ENCODE data around the gene CLINT1.

Gene CLINT1

DNA sequence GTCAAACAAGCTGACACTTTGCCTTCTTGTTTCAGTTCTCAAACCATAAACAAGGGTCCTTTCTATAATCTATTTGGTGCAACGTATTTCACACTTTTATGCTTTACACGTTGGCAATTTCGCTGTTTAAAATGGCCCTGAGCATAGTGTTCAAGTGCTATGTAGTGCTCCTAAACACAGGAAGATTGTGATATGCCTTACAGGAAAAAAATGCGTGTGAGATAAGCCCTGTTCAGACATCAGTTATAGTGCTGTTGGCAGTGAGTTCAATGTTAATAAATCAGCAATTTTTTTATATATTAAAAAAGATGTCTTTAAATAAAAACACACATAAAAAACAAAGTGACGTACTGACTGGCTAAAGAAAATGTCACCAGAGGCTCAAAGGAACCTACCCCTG lies 23.9 kb downstream of the CLINT1 start:
- Histone ChIP-seq H3K36me3 (ENCODE audit: insufficient read depth, low read length) (no peaks in the 10 kb centered on the region), H3K27ac (ENCODE audit: low read depth, low read length) (no peak overlapping the region), H3K9ac (ENCODE audit: low read length) (no peak overlapping the region), H3K9me3 (ENCODE audit: low read length) (no peaks in the 10 kb centered on the region), H3K4me1 (ENCODE audit: insufficient read depth, low read length) (peaks cover 6% of the 10 kb centered on the region), H3K27me3 (ENCODE audit: control insufficient read depth in 1 of 2, insufficient read depth in 2 of 2, low read length in 2 of 2) (no peaks in the 10 kb centered on the region), H3K4me3 (ENCODE audit: low read depth in 1 of 2, low read length in 2 of 2) (no peak overlapping the region)

DNA sequence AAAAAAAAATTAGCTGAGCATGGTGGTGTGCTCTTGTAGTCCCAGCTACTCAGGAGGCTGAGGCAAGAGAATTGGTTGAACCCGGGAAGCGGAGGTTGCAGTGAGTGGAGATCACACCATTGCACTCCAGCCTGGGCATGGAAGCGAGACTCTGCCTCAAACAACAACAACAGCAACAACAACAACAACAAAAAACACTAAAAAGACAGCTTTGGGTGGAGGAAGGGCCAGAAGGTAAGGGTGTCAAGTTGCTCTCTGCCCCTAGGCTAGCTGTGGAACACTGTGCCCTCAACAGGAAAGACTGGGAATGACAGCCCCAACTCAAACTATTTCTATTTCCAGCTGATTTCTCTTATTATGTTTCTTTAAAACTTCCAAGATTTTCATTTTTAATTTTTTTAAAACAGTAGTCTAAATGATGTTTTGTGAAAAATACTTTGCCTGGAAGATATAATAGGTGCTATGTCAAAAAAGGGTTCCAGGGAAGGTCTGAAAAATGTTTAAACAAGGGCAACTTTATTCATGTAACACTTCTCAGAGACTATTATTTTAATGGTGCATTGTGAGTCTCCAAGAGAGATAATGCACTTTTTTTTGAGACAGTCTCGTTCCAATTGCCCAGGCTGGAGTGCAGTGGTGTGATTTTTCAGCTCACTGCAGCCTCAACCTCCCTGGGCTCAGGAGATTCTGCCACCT lies 29.9 kb downstream of the CLINT1 start:
- H3K36me3 ChIP-seq (ENCODE audit: insufficient read depth, low read length): no peaks in the 10 kb centered on the region
- no peaks in the 10 kb centered on the region for H3K9me3 ChIP-seq (ENCODE audit: low read length)
- no peak overlapping the region for H3K4me3 ChIP-seq (ENCODE audit: low read depth in 1 of 2, low read length in 2 of 2)
- H3K27ac ChIP-seq (ENCODE audit: low read depth, low read length): peak overlapping the region; percentile 52
- no peaks in the 10 kb centered on the region for H3K27me3 ChIP-seq (ENCODE audit: control insufficient read depth in 1 of 2, insufficient read depth in 2 of 2, low read length in 2 of 2)
- H3K9ac ChIP-seq (ENCODE audit: low read length): no peak overlapping the region
- peaks cover 54% of the 10 kb centered on the region for H3K4me1 ChIP-seq (ENCODE audit: insufficient read depth, low read length)

DNA sequence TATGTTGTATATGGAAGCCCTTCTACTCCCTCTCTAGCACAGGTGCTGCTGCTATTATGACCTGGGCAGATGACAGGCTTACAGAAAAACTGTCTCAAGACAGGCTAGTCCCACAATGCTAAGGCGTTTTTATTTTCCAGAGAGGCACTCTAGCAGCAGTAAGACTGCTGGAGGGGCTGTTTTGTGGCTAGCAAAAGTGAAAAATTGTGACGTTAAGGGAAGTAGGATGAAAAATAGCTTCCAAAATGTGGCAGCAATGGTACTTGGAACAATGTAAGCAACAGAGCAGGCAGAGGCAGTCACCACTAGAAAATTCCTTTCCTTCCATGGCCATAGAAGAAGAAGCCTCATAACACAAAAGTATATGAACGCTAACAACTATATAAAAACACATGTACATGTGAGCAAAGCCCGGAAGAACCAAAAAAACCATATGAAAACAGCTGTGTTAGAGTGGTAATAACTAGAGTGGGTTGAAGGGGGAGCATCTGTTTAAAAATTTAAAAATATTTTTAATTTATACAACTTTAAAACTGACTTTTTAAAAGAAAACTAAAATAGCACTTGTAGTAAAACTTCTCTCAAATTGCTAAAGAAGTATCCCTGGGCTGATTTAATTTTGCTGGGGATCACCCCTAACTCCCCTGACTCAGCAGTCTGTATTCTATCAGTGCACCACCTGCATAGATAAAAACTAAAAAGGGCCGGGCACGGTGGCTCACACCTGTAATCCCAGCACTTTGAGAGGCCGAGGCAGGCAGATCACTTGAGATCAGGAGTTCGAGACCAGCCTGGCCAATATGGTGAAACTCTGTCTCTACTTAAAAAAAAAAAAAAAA lies 30.6 kb downstream of the CLINT1 start:
- H3K4me1 ChIP-seq (ENCODE audit: insufficient read depth, low read length): peaks cover 58% of the 10 kb centered on the region
- H3K4me3 ChIP-seq (ENCODE audit: low read depth in 1 of 2, low read length in 2 of 2): no peak overlapping the region
- H3K9me3 ChIP-seq (ENCODE audit: low read length): no peaks in the 10 kb centered on the region
- H3K27me3 ChIP-seq (ENCODE audit: control insufficient read depth in 1 of 2, insufficient read depth in 2 of 2, low read length in 2 of 2): no peaks in the 10 kb centered on the region
- no peak overlapping the region for H3K9ac ChIP-seq (ENCODE audit: low read length)
- peak overlapping the region; percentile 73 for H3K27ac ChIP-seq (ENCODE audit: low read depth, low read length)
- no peaks in the 10 kb centered on the region for H3K36me3 ChIP-seq (ENCODE audit: insufficient read depth, low read length)

DNA sequence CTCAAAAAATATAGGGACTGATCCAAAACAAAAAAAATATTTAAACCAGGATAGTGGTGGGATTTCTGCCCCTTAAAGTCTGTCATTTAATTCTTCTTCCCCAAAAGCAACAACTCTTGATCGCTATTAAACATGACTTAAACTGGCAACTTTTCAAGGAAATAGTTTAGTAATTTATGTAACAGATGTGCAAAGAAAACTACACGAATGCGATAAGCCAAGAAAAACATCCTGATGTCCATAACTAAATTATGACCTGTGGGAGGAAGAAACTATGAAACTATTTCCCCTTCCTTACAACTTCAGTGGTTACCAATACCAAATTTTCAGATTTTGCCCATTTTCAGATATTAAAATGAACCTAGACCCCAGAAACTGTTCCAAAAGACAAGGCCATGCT lies 31.5 kb downstream of the CLINT1 start:
- H3K27me3 ChIP-seq (ENCODE audit: control insufficient read depth in 1 of 2, insufficient read depth in 2 of 2, low read length in 2 of 2): no peaks in the 10 kb centered on the region
- H3K9ac ChIP-seq (ENCODE audit: low read length): no peak overlapping the region
- peaks cover 59% of the 10 kb centered on the region for H3K4me1 ChIP-seq (ENCODE audit: insufficient read depth, low read length)
- no peak overlapping the region for H3K27ac ChIP-seq (ENCODE audit: low read depth, low read length)
- no peaks in the 10 kb centered on the region for H3K36me3 ChIP-seq (ENCODE audit: insufficient read depth, low read length)
- H3K9me3 ChIP-seq (ENCODE audit: low read length): no peaks in the 10 kb centered on the region
- no peak overlapping the region for H3K4me3 ChIP-seq (ENCODE audit: low read depth in 1 of 2, low read length in 2 of 2)

DNA sequence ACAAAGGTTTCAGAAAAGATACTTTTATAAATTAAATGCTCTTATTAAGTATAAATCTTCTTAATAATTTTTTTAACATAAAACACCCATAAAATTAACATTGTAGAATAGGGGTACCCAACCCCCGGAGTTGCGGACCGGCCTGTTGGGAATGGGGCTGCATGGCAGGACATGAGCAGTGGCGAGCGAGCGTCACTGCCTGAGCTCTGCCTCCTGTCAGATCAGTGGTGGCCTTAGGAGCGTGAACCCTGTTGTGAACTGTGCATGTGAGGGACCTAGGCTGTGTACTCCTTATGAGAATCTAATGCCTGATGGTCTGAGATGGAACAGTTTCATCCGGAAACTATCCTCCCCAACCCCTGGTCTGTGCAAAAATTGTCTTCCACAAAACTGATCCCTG lies 35.3 kb downstream of the CLINT1 start:
- H3K4me1 ChIP-seq (ENCODE audit: insufficient read depth, low read length): peaks cover 86% of the 10 kb centered on the region

DNA sequence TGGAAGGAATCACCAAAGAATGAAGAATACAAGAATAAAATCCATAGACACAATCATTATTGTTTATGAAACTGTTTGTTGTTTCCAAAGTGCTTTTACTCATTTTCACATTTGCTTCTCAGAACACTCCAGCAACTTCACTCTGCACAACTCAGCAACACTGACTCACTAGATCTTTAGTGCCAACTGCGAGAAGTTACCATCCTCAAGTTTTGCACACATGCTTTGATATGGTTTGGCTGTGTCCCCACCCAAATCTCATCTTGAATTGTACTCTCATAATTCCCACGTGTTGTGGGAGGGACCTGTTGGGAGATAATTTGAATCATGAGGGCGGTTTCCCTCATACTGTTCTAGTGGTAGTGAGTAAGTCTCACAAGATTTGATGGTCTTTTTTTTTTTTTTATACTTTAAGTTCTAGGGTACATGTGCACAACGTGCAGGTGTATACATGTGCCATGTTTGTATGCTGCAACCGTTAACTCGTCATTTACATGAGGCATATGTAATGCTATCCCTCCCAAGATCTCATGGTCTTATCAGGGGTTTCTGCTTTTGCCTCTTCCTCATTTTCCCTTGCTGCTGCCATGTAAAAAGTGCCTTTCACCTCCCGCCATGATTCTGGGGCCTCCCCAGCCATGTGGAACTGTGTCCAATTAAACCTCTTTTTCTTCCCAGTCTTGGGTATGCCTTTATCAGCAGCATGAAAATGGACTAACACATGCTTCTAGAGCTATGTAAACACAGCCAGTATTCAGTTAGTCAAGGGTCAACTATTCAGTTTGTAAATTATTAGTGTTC lies 36.9 kb downstream of the CLINT1 start:
- Histone ChIP-seq H3K27ac (ENCODE audit: low read depth, low read length) (peak overlapping the region; percentile 10), H3K4me1 (ENCODE audit: insufficient read depth, low read length) (peaks cover 71% of the 10 kb centered on the region), H3K9me3 (ENCODE audit: low read length) (no peaks in the 10 kb centered on the region), H3K27me3 (ENCODE audit: control insufficient read depth in 1 of 2, insufficient read depth in 2 of 2, low read length in 2 of 2) (no peaks in the 10 kb centered on the region), H3K36me3 (ENCODE audit: insufficient read depth, low read length) (no peaks in the 10 kb centered on the region), H3K4me3 (ENCODE audit: low read depth in 1 of 2, low read length in 2 of 2) (peak overlapping the region in 1 of 2 donors; percentile 16), H3K9ac (ENCODE audit: low read length) (no peak overlapping the region)

More for the DNA sequence above, 35.3 kb downstream of the CLINT1 start:
- Histone ChIP-seq H3K4me3 (ENCODE audit: low read depth in 1 of 2, low read length in 2 of 2) (no peak overlapping the region), H3K9ac (ENCODE audit: low read length) (no peak overlapping the region), H3K36me3 (ENCODE audit: insufficient read depth, low read length) (no peaks in the 10 kb centered on the region), H3K27me3 (ENCODE audit: control insufficient read depth in 1 of 2, insufficient read depth in 2 of 2, low read length in 2 of 2) (no peaks in the 10 kb centered on the region), H3K9me3 (ENCODE audit: low read length) (no peaks in the 10 kb centered on the region), H3K27ac (ENCODE audit: low read depth, low read length) (no peak overlapping the region)

DNA sequence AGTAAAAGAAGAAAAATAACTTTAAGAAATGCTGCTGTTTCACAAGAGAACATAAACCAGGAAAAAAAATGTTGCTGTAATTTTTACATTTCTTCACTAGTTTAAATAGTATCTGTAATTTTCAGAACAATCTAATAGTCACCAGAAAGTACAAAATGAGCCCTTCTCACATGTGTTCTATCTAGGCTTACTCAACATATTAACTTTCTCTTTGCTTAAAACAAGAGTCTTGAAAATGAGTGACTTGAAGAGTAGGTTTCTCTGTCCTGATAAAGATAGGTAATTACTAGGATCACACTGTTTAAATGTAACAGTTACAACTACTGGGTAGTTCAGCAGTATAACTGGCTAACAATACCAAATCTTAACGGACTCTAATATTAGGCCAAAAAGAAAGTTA lies 37.5 kb downstream of the CLINT1 start:
- Histone ChIP-seq H3K9ac (ENCODE audit: low read length) (no peak overlapping the region), H3K9me3 (ENCODE audit: low read length) (no peaks in the 10 kb centered on the region), H3K4me1 (ENCODE audit: insufficient read depth, low read length) (peaks cover 65% of the 10 kb centered on the region), H3K4me3 (ENCODE audit: low read depth in 1 of 2, low read length in 2 of 2) (no peak overlapping the region), H3K36me3 (ENCODE audit: insufficient read depth, low read length) (no peaks in the 10 kb centered on the region), H3K27me3 (ENCODE audit: control insufficient read depth in 1 of 2, insufficient read depth in 2 of 2, low read length in 2 of 2) (no peaks in the 10 kb centered on the region), H3K27ac (ENCODE audit: low read depth, low read length) (no peak overlapping the region)

DNA sequence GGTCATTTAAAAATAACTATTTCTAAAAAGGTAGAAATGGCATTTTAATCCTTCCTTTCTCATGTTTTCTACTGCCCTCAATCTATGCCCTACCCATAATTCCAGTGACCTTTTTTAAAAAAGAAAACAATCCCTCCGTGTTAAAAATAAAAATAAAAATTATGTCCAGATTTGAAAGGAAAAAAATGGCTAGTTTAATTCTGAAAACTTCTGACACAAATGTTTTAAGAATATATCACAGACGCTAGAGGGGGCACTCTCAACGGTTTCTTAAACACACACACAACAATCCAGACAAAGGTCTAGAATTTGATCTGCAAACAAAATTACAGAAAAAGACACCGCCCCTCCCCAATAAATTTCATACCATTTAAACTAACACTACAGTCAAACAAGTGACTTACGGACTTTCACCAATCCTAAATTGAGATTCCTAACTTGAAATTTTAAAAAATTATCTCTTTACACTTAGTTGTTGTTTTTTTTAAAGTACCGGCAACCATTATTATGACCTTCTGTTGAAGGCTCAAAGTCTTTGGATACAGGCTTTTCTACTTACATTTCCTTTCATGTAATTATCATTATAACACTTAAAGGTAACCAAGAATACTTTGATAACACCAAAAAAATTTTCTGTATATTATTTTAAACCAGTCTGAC lies 38.2 kb downstream of the CLINT1 start:
- Histone ChIP-seq H3K9ac (ENCODE audit: low read length) (no peak overlapping the region), H3K4me3 (ENCODE audit: low read depth in 1 of 2, low read length in 2 of 2) (no peak overlapping the region), H3K4me1 (ENCODE audit: insufficient read depth, low read length) (peaks cover 60% of the 10 kb centered on the region), H3K27ac (ENCODE audit: low read depth, low read length) (peak overlapping the region; percentile 61), H3K36me3 (ENCODE audit: insufficient read depth, low read length) (no peaks in the 10 kb centered on the region), H3K27me3 (ENCODE audit: control insufficient read depth in 1 of 2, insufficient read depth in 2 of 2, low read length in 2 of 2) (no peaks in the 10 kb centered on the region), H3K9me3 (ENCODE audit: low read length) (no peaks in the 10 kb centered on the region)

DNA sequence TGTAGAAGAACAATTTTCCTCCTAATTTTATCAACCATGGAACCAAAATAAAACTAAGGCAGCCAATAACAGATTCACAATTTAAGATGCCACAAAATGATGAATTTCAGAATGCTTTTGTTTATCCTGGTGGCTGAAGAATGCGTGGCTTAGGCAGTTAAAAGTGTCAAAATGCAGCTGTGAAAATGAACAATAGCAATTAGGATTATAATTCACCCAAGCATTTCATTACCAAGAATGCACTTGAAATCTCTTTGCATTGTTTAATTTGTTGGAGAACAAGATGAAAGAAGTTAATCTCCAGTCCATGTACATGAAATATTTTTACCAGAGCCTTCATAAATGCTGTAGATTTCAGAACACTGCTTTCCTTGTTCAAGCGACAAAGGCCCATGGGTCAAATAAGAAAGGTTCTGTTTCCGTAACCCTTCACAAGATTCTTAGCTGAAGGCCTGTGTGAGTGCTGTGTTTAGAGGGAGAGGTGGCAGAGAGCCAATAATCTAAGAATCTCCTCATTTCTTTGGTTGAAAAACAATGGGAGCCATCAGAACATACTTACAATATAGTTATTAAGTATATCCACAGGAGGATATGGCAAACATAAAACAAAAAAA lies 39.3 kb downstream of the CLINT1 start:
- H3K27me3 ChIP-seq (ENCODE audit: control insufficient read depth in 1 of 2, insufficient read depth in 2 of 2, low read length in 2 of 2): no peaks in the 10 kb centered on the region
- no peak overlapping the region for H3K9ac ChIP-seq (ENCODE audit: low read length)
- H3K9me3 ChIP-seq (ENCODE audit: low read length): no peaks in the 10 kb centered on the region
- peaks cover 52% of the 10 kb centered on the region for H3K4me1 ChIP-seq (ENCODE audit: insufficient read depth, low read length)
- H3K27ac ChIP-seq (ENCODE audit: low read depth, low read length): peak overlapping the region; percentile 45
- no peak overlapping the region for H3K4me3 ChIP-seq (ENCODE audit: low read depth in 1 of 2, low read length in 2 of 2)
- no peaks in the 10 kb centered on the region for H3K36me3 ChIP-seq (ENCODE audit: insufficient read depth, low read length)

DNA sequence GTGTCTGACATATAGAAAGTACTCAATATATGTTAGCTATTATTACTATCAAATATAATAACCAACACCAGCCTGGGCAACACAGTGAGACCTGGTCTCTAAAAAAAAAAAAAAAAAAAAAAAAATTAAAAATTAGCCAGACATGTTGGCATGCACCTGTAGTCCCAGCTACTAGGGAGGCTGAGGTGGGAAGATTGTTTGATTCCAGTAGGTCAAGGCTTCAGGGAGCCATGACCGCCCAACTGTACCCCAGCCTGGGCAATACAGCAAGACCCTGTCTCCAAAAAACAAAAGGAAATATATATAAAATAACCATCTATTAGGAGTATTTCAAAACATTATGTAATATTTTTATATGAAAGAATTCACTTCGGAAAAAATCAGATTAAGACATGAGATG lies 40.6 kb downstream of the CLINT1 start:
- Histone ChIP-seq H3K4me1 (ENCODE audit: insufficient read depth, low read length) (peaks cover 42% of the 10 kb centered on the region), H3K27me3 (ENCODE audit: control insufficient read depth in 1 of 2, insufficient read depth in 2 of 2, low read length in 2 of 2) (no peaks in the 10 kb centered on the region), H3K9ac (ENCODE audit: low read length) (no peak overlapping the region), H3K9me3 (ENCODE audit: low read length) (no peaks in the 10 kb centered on the region), H3K4me3 (ENCODE audit: low read depth in 1 of 2, low read length in 2 of 2) (no peak overlapping the region), H3K27ac (ENCODE audit: low read depth, low read length) (no peak overlapping the region), H3K36me3 (ENCODE audit: insufficient read depth, low read length) (peaks cover 6% of the 10 kb centered on the region)
